HepG2 (cell line): ENCODE measurements around the gene MT1F. TPM values are rescaled to one million over a fixed set of nuclear protein-coding genes. Genes with fewer than 3 reads are reported as not detected.
A peak's percentile ranks its signal among the peaks of the same experiment; 100 is the strongest.

ENCODE experiments used
- ATF7 ChIP-seq, 2 experiments: fragments of 450-650 bp in 1 of 2; sonication (generic) in 1 of 2; formaldehyde crosslinking in 1 of 2; IDR thresholded peaks; 2 replicates each; pipeline versions ENCODE4 v1.4.0 to v1.6.1; 2016 to 2020; ENCODE audit warnings: antibody characterized with exemption in 1 of 2, mild to moderate bottlenecking in 1 of 2, missing genetic modification reagents in 1 of 2
- BRD4 ChIP-seq: sonication (generic); formaldehyde crosslinking; IDR thresholded peaks from 2 replicates; pipeline ENCODE4 v1.4.0; 2020; ENCODE audit warnings: missing genetic modification reagents
- HDAC2 ChIP-seq: sonication (generic); formaldehyde crosslinking; IDR thresholded peaks from 2 replicates; pipeline ENCODE4 v1.4.0; 2020; ENCODE audit warnings: missing genetic modification reagents
- HES4 ChIP-seq: sonication (generic); formaldehyde crosslinking; IDR thresholded peaks from 2 replicates; pipeline ENCODE4 v1.9.0; 2021; ENCODE audit warnings: mild to moderate bottlenecking, missing genetic modification reagents, borderline replicate concordance
- RBFOX2 ChIP-seq: fragments of 200-400 bp; formaldehyde crosslinking; IDR thresholded peaks from 2 replicates; pipeline ENCODE4 v1.6.1; 2017; ENCODE audit warnings: low read depth, mild to moderate bottlenecking, low read length
- SIN3B ChIP-seq: fragments of 150-350 bp; IDR thresholded peaks from 2 replicates; pipeline ENCODE4 v1.6.1; 2014; ENCODE audit warnings: low read length
- TBX2 ChIP-seq: sonication (generic); formaldehyde crosslinking; IDR thresholded peaks from 2 replicates; pipeline ENCODE4 v1.5.0; 2020; ENCODE audit warnings: missing genetic modification reagents, mild to moderate bottlenecking, borderline replicate concordance
- U2AF2 ChIP-seq: fragments of 200-400 bp; formaldehyde crosslinking; IDR thresholded peaks from 2 replicates; pipeline ENCODE4 v1.6.1; 2017; ENCODE audit warnings: low read depth, mild to moderate bottlenecking, low read length
- ZBTB3 ChIP-seq: sonication (generic); formaldehyde crosslinking; IDR thresholded peaks from 2 replicates; pipeline ENCODE4 v1.4.0; 2020; ENCODE audit warnings: low read depth, mild to moderate bottlenecking, moderate library complexity, missing genetic modification reagents, borderline replicate concordance
- ZNF253 ChIP-seq: sonication (generic); formaldehyde crosslinking; IDR thresholded peaks from 2 replicates; pipeline ENCODE4 v1.8.0; 2022; ENCODE audit warnings: mild to moderate bottlenecking, missing genetic modification reagents, borderline replicate concordance
- ZNF557 ChIP-seq: sonication (generic); formaldehyde crosslinking; IDR thresholded peaks from 2 replicates; pipeline ENCODE4 v1.4.0; 2020; ENCODE audit warnings: missing genetic modification reagents
- polyA plus RNA-seq, 8 experiments: library from polyadenylated mRNA; depleted of rRNA in 3 of 8; stranded (reverse) in 7 of 8; unstranded in 1 of 8; fragments of >200 nt; fragmentation: Illumina TruSeq in 4 of 8; extraction: Trizol in 4 of 8; gene quantifications; 2 replicates each; pipeline versions ENCODE4 v1.2.1 to v1.2.3, GENCODE V29; 2011 to 2016; ENCODE audit warnings: low read depth in 4 of 8, missing spikeins in 1 of 8, mixed read lengths in 1 of 8; ENCODE audit not compliant: insufficient read depth in 1 of 8
- total RNA-seq, 5 experiments: library from RNA; depleted of rRNA; stranded (reverse); fragments of >200 nt; fragmentation: Illumina TruSeq; extraction: Trizol; gene quantifications; 2 replicates each; pipeline ENCODE4 v1.2.3, GENCODE V29; 2016; ENCODE audit warnings: low read depth in 1 of 5
- TF ChIP-seq, protein P1 (sequence below): sonication (generic); formaldehyde crosslinking; IDR thresholded peaks from 2 replicates; pipeline ENCODE4 v1.5.0; 2020; ENCODE audit warnings: mild to moderate bottlenecking, missing genetic modification reagents
- TF ChIP-seq, protein P2 (sequence below): sonication (generic); formaldehyde crosslinking; IDR thresholded peaks from 2 replicates; pipeline ENCODE4 v1.9.0; 2021; ENCODE audit warnings: missing genetic modification reagents, borderline replicate concordance
- TF ChIP-seq, protein P3 (sequence below): sonication (generic); formaldehyde crosslinking; IDR thresholded peaks from 2 replicates; pipeline ENCODE4 v1.8.1; 2022; ENCODE audit warnings: mild to moderate bottlenecking, missing genetic modification reagents
- TF ChIP-seq, protein P4 (sequence below), 2 experiments: fragments of 450-650 bp in 1 of 2; sonication (generic) in 1 of 2; formaldehyde crosslinking; IDR thresholded peaks; 2 replicates each; pipeline versions ENCODE4 v1.5.0 to v1.8.0; 2020 to 2022; ENCODE audit warnings: mild to moderate bottlenecking in 1 of 2, missing genetic modification reagents in 1 of 2
- TF ChIP-seq, protein P5 (sequence below): sonication (generic); formaldehyde crosslinking; IDR thresholded peaks from 2 replicates; pipeline ENCODE4 v1.8.1; 2023; ENCODE audit warnings: missing genetic modification reagents, mild to moderate bottlenecking, borderline replicate concordance

The MT1F gene
- total and polyA plus RNA-seq, 2 of the 13 experiments (the other 11 are each of a cell fraction or from before 2014, with no cell fraction given), result 1.9 to 169 TPM

DNA sequence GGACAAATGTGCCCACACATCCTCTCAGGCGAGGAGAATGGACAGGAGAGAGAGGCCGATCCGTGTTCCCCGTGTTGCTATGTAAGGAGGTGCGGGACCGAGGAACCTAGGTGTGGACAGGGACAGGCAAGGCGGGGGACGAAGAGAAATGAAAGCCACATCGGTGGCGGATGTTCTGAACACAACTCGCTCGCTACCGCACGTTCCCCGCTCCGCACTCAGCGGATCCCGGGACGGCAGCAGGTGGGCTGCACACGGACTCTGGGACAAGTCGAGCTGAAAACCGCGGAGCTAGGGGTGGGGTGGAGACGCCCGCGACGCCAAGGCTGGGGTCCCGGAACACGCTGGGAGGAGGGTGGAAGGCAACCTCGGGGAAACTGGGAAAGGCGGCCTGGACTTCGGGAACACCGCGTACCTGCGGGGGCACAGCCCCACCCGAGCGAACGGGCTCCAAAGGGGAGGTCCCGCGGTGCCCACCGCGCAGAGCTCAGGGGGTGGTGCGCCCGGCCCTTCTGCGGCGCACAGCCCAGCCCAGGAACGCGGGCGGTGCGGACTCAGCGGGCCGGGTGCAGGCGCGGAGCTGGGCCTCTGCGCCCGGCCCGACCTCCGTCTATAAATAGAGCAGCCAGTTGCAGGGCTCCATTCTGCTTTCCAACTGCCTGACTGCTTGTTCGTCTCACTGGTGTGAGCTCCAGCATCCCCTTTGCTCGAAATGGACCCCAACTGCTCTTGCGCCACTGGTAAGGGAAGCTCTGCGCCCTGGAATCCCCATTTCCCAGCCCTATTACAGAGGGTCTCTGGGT lies 32.4 kb upstream of the MT1F start, which contains the start of gene MT1E (continued):
- TF ChIP-seq, protein P1, sequence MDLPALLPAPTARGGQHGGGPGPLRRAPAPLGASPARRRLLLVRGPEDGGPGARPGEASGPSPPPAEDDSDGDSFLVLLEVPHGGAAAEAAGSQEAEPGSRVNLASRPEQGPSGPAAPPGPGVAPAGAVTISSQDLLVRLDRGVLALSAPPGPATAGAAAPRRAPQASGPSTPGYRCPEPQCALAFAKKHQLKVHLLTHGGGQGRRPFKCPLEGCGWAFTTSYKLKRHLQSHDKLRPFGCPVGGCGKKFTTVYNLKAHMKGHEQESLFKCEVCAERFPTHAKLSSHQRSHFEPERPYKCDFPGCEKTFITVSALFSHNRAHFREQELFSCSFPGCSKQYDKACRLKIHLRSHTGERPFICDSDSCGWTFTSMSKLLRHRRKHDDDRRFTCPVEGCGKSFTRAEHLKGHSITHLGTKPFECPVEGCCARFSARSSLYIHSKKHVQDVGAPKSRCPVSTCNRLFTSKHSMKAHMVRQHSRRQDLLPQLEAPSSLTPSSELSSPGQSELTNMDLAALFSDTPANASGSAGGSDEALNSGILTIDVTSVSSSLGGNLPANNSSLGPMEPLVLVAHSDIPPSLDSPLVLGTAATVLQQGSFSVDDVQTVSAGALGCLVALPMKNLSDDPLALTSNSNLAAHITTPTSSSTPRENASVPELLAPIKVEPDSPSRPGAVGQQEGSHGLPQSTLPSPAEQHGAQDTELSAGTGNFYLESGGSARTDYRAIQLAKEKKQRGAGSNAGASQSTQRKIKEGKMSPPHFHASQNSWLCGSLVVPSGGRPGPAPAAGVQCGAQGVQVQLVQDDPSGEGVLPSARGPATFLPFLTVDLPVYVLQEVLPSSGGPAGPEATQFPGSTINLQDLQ (CRISPR knock-in tag), result peak; percentile 91; the same call in 1 of the 2 replicates
- TF ChIP-seq BRD4 (CRISPR knock-in tag) (no peak), U2AF2 (no peak), ZNF557 (CRISPR knock-in tag) (no peak), SIN3B (no peak), TBX2 (CRISPR knock-in tag) (peak; percentile 80), RBFOX2 (peak; percentile 91), ATF7 (IDR thresholded peaks at IDR 0.05) (no peak), ATF7 (CRISPR knock-in tag; IDR thresholded peaks at IDR 0.05) (no peak), HDAC2 (CRISPR knock-in tag) (peak; percentile 60), HES4 (peak; percentile 22; the same call in 1 of the 2 replicates), ZNF253 (no peak), ZBTB3 (CRISPR knock-in tag) (0 out of 2 replicates have a peak, but pooled peaks have one; percentile 31)
- TF ChIP-seq, protein P2, sequence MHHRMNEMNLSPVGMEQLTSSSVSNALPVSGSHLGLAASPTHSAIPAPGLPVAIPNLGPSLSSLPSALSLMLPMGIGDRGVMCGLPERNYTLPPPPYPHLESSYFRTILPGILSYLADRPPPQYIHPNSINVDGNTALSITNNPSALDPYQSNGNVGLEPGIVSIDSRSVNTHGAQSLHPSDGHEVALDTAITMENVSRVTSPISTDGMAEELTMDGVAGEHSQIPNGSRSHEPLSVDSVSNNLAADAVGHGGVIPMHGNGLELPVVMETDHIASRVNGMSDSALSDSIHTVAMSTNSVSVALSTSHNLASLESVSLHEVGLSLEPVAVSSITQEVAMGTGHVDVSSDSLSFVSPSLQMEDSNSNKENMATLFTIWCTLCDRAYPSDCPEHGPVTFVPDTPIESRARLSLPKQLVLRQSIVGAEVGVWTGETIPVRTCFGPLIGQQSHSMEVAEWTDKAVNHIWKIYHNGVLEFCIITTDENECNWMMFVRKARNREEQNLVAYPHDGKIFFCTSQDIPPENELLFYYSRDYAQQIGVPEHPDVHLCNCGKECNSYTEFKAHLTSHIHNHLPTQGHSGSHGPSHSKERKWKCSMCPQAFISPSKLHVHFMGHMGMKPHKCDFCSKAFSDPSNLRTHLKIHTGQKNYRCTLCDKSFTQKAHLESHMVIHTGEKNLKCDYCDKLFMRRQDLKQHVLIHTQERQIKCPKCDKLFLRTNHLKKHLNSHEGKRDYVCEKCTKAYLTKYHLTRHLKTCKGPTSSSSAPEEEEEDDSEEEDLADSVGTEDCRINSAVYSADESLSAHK (CRISPR knock-in tag), result no peak
- TF ChIP-seq, protein P3, sequence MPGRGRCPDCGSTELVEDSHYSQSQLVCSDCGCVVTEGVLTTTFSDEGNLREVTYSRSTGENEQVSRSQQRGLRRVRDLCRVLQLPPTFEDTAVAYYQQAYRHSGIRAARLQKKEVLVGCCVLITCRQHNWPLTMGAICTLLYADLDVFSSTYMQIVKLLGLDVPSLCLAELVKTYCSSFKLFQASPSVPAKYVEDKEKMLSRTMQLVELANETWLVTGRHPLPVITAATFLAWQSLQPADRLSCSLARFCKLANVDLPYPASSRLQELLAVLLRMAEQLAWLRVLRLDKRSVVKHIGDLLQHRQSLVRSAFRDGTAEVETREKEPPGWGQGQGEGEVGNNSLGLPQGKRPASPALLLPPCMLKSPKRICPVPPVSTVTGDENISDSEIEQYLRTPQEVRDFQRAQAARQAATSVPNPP (CRISPR knock-in tag), result peak; percentile 48; the same call in 1 of the 2 replicates
- TF ChIP-seq, protein P4, sequence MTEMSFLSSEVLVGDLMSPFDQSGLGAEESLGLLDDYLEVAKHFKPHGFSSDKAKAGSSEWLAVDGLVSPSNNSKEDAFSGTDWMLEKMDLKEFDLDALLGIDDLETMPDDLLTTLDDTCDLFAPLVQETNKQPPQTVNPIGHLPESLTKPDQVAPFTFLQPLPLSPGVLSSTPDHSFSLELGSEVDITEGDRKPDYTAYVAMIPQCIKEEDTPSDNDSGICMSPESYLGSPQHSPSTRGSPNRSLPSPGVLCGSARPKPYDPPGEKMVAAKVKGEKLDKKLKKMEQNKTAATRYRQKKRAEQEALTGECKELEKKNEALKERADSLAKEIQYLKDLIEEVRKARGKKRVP (CRISPR knock-in tag; IDR thresholded peaks at IDR 0.05), result no peak
- TF ChIP-seq, protein P5, sequence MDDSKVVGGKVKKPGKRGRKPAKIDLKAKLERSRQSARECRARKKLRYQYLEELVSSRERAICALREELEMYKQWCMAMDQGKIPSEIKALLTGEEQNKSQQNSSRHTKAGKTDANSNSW (CRISPR knock-in tag), result no peak
